IPS-20b (cell line): ENCODE measurements around the gene GABRA1.

Source experiments
- H3K27ac ChIP-seq: one replicate; pipeline ENCODE4 v1.5.1; 2013; ENCODE audit warnings: low read length
- H3K27me3 ChIP-seq: 2 replicates; pipeline ENCODE4 v1.6.1; 2013; ENCODE audit warnings: mild to moderate bottlenecking, low read length, inconsistent platforms; ENCODE audit not compliant: insufficient read depth
- H3K36me3 ChIP-seq: 2 replicates; pipeline ENCODE4 v1.6.1; 2013; ENCODE audit warnings: low read depth, mild to moderate bottlenecking, inconsistent platforms, low read length, moderate library complexity; ENCODE audit not compliant: insufficient read depth
- H3K4me1 ChIP-seq: 2 replicates; pipeline ENCODE4 v1.6.1; 2013; ENCODE audit warnings: mild to moderate bottlenecking, control low read depth, inconsistent platforms, low read length, moderate library complexity; ENCODE audit not compliant: insufficient read depth
- H3K4me3 ChIP-seq: 2 replicates; pipeline ENCODE4 v1.5.1; 2013; ENCODE audit warnings: mild to moderate bottlenecking, low read length, inconsistent platforms
- H3K9ac ChIP-seq: 2 replicates; pipeline ENCODE4 v1.6.1; 2013; ENCODE audit warnings: low read depth, mild to moderate bottlenecking, inconsistent platforms, low read length, moderate library complexity
- H3K9me3 ChIP-seq: 2 replicates; pipeline ENCODE4 v1.6.1; 2013; ENCODE audit warnings: mild to moderate bottlenecking, low read depth, low read length, inconsistent platforms; ENCODE audit not compliant: insufficient read depth

GABRA1 gene

GRCh38 chr5:161895514-161895913, 47.6 kb downstream of the GABRA1 start:
- no peaks in the 10 kb centered on the region for H3K36me3 ChIP-seq
- no peak overlapping the region for H3K4me3 ChIP-seq
- no peak overlapping the region for H3K9ac ChIP-seq
- peaks cover 4% of the 10 kb centered on the region; the same call in 1 of the 2 replicates for H3K4me1 ChIP-seq
- H3K27me3 ChIP-seq = no peaks in the 10 kb centered on the region
- no peak overlapping the region for H3K27ac ChIP-seq
- H3K9me3 ChIP-seq = no peaks in the 10 kb centered on the region

- H3K9me3 ChIP-seq = no peaks in the 10 kb centered on the region
- no peaks in the 10 kb centered on the region for H3K36me3 ChIP-seq
- no peak overlapping the region for H3K9ac ChIP-seq
- H3K4me1 ChIP-seq = no peaks in the 10 kb centered on the region
- H3K4me3 ChIP-seq = no peak overlapping the region
- H3K27me3 ChIP-seq = no peaks in the 10 kb centered on the region
- no peak overlapping the region for H3K27ac ChIP-seq
These were observed 49.1 kb downstream of the GABRA1 start for GRCh38 chr5:161897033-161897432.

- Histone ChIP-seq H3K9ac (no peak overlapping the region), H3K4me3 (no peak overlapping the region), H3K4me1 (no peaks in the 10 kb centered on the region), H3K27ac (no peak overlapping the region), H3K27me3 (no peaks in the 10 kb centered on the region), H3K36me3 (no peaks in the 10 kb centered on the region), H3K9me3 (no peaks in the 10 kb centered on the region)
These were observed 51.7 kb downstream of the GABRA1 start for GRCh38 chr5:161899590-161899989.

- no peaks in the 10 kb centered on the region for H3K4me1 ChIP-seq
- H3K4me3 ChIP-seq = no peak overlapping the region
- H3K36me3 ChIP-seq = no peaks in the 10 kb centered on the region
- no peak overlapping the region for H3K9ac ChIP-seq
- H3K9me3 ChIP-seq = no peaks in the 10 kb centered on the region
- H3K27ac ChIP-seq = no peak overlapping the region
- no peaks in the 10 kb centered on the region for H3K27me3 ChIP-seq
These were observed 53.1 kb downstream of the GABRA1 start for GRCh38 chr5:161900981-161901380.

GRCh38 chr5:161921781-161922180, 73.9 kb downstream of the GABRA1 start:
- H3K9me3 ChIP-seq = peaks cover 13% of the 10 kb centered on the region
- no peaks in the 10 kb centered on the region for H3K4me1 ChIP-seq
- H3K27ac ChIP-seq = no peak overlapping the region
- no peaks in the 10 kb centered on the region for H3K36me3 ChIP-seq
- no peaks in the 10 kb centered on the region for H3K27me3 ChIP-seq
- no peak overlapping the region for H3K4me3 ChIP-seq
- H3K9ac ChIP-seq = no peak overlapping the region

- Histone ChIP-seq H3K9me3 (peaks cover 13% of the 10 kb centered on the region), H3K27me3 (no peaks in the 10 kb centered on the region), H3K4me1 (no peaks in the 10 kb centered on the region), H3K27ac (no peak overlapping the region), H3K36me3 (no peaks in the 10 kb centered on the region), H3K4me3 (no peak overlapping the region), H3K9ac (no peak overlapping the region)
These were observed 76.3 kb downstream of the GABRA1 start for GRCh38 chr5:161924270-161924669.

GRCh38 chr5:161925960-161926359, 78.0 kb downstream of the GABRA1 start:
- Histone ChIP-seq H3K9ac (no peak overlapping the region), H3K4me1 (no peaks in the 10 kb centered on the region), H3K27ac (no peak overlapping the region), H3K36me3 (no peaks in the 10 kb centered on the region), H3K9me3 (peaks cover 13% of the 10 kb centered on the region), H3K27me3 (no peaks in the 10 kb centered on the region), H3K4me3 (no peak overlapping the region)

- H3K36me3 ChIP-seq = no peaks in the 10 kb centered on the region
- H3K9ac ChIP-seq = no peak overlapping the region
- no peak overlapping the region for H3K4me3 ChIP-seq
- H3K9me3 ChIP-seq = no peaks in the 10 kb centered on the region
- H3K27ac ChIP-seq = no peak overlapping the region
- no peaks in the 10 kb centered on the region for H3K27me3 ChIP-seq
- no peaks in the 10 kb centered on the region for H3K4me1 ChIP-seq
These were observed 86.6 kb downstream of the GABRA1 start for GRCh38 chr5:161934486-161934885.

- Histone ChIP-seq H3K9me3 (no peaks in the 10 kb centered on the region), H3K9ac (no peak overlapping the region), H3K4me3 (no peak overlapping the region), H3K4me1 (no peaks in the 10 kb centered on the region), H3K27ac (no peak overlapping the region), H3K36me3 (no peaks in the 10 kb centered on the region), H3K27me3 (no peaks in the 10 kb centered on the region)
These were observed 97.1 kb downstream of the GABRA1 start for GRCh38 chr5:161944974-161945373.

- no peaks in the 10 kb centered on the region for H3K4me1 ChIP-seq
- H3K9ac ChIP-seq = no peak overlapping the region
- H3K9me3 ChIP-seq = no peaks in the 10 kb centered on the region
- H3K36me3 ChIP-seq = no peaks in the 10 kb centered on the region
- H3K27me3 ChIP-seq = no peaks in the 10 kb centered on the region
- H3K4me3 ChIP-seq = no peak overlapping the region
- H3K27ac ChIP-seq = no peak overlapping the region
These were observed 99.0 kb downstream of the GABRA1 start for GRCh38 chr5:161946911-161947310.
